HepG2 (cell line): ENCODE results near the gene CNFN. TPM values are rescaled to one million over a fixed set of nuclear protein-coding genes. Genes with fewer than 3 reads are reported as not detected.

Experiments
- FOSL2 ChIP-seq: sonication (generic); formaldehyde crosslinking; IDR thresholded peaks from 2 replicates; pipeline ENCODE4 v1.4.0; 2020; ENCODE audit warnings: missing genetic modification reagents
- GABPB1 ChIP-seq: IDR thresholded peaks from 2 replicates; pipeline ENCODE4 v1.6.1; 2016; ENCODE audit warnings: mild to moderate bottlenecking, missing genetic modification reagents, moderate library complexity, missing compliant biosample characterization
- HDAC1 ChIP-seq: sonication (generic); formaldehyde crosslinking; IDR thresholded peaks from 2 replicates; pipeline ENCODE4 v1.5.1; 2020; ENCODE audit warnings: mild to moderate bottlenecking, missing genetic modification reagents
- HNRNPLL ChIP-seq: fragments of 200-400 bp; formaldehyde crosslinking; IDR thresholded peaks from 2 replicates; pipeline ENCODE4 v1.6.1; 2017; ENCODE audit warnings: mild to moderate bottlenecking, low read depth, low read length; ENCODE audit not compliant: poor library complexity, severe bottlenecking
- NONO ChIP-seq, 2 experiments: fragments of 450-650 bp in 1 of 2; sonication (generic) in 1 of 2; formaldehyde crosslinking in 1 of 2; IDR thresholded peaks in 1 of 2; conservative IDR thresholded peaks in 1 of 2; 2 replicates each; pipeline versions ENCODE4 v1.6.1 to v1.8.0; 2017 to 2022; ENCODE audit warnings: mild to moderate bottlenecking in 1 of 2, missing genetic modification reagents in 1 of 2, moderate library complexity in 1 of 2
- PAX8 ChIP-seq: sonication (generic); formaldehyde crosslinking; IDR thresholded peaks from 2 replicates; pipeline ENCODE4 v1.8.0; 2022; ENCODE audit warnings: mild to moderate bottlenecking, missing genetic modification reagents, borderline replicate concordance
- POLR2A ChIP-seq, 2 experiments: IDR thresholded peaks; 2 replicates each; pipeline ENCODE4 v1.6.1; 2011; ENCODE audit warnings: low read depth in 2 of 2, low read length in 2 of 2, mild to moderate bottlenecking in 1 of 2, moderate library complexity in 1 of 2; ENCODE audit not compliant: insufficient read depth in 1 of 2
- TAF1 ChIP-seq: sonication (generic); formaldehyde crosslinking; IDR thresholded peaks from 2 replicates; pipeline ENCODE4 v1.4.0; 2020; ENCODE audit warnings: missing genetic modification reagents
- YEATS4 ChIP-seq: sonication (generic); formaldehyde crosslinking; IDR thresholded peaks from 2 replicates; pipeline ENCODE4 v1.4.0; 2020; ENCODE audit warnings: missing genetic modification reagents, borderline replicate concordance
- ZNF101 ChIP-seq: sonication (generic); formaldehyde crosslinking; IDR thresholded peaks from 2 replicates; pipeline ENCODE4 v1.4.0; 2020; ENCODE audit warnings: mild to moderate bottlenecking, low read depth, missing genetic modification reagents, borderline replicate concordance
- ZNF34 ChIP-seq: sonication (generic); formaldehyde crosslinking; IDR thresholded peaks from 2 replicates; pipeline ENCODE4 v1.4.0; 2020; ENCODE audit warnings: mild to moderate bottlenecking, missing genetic modification reagents, borderline replicate concordance
- ZNF609 ChIP-seq: sonication (generic); formaldehyde crosslinking; IDR thresholded peaks from 2 replicates; pipeline ENCODE4 v1.4.0; 2020; ENCODE audit warnings: mild to moderate bottlenecking, missing genetic modification reagents, borderline replicate concordance
- polyA plus RNA-seq, 8 experiments: library from polyadenylated mRNA; depleted of rRNA in 3 of 8; stranded (reverse) in 7 of 8; unstranded in 1 of 8; fragments of >200 nt; fragmentation: Illumina TruSeq in 4 of 8; extraction: Trizol in 4 of 8; gene quantifications; 2 replicates each; pipeline versions ENCODE4 v1.2.1 to v1.2.3, GENCODE V29; 2011 to 2016; ENCODE audit warnings: low read depth in 4 of 8, missing spikeins in 1 of 8, mixed read lengths in 1 of 8; ENCODE audit not compliant: insufficient read depth in 1 of 8
- total RNA-seq, 5 experiments: library from RNA; depleted of rRNA; stranded (reverse); fragments of >200 nt; fragmentation: Illumina TruSeq; extraction: Trizol; gene quantifications; 2 replicates each; pipeline ENCODE4 v1.2.3, GENCODE V29; 2016; ENCODE audit warnings: low read depth in 1 of 5
- TF ChIP-seq, protein P1 (sequence below): sonication (generic); formaldehyde crosslinking; IDR thresholded peaks from 2 replicates; pipeline ENCODE4 v1.4.0; 2020; ENCODE audit warnings: mild to moderate bottlenecking, missing genetic modification reagents
- TF ChIP-seq, protein P2 (sequence below): sonication (generic); formaldehyde crosslinking; IDR thresholded peaks from 2 replicates; pipeline ENCODE4 v1.5.0; 2020; ENCODE audit warnings: mild to moderate bottlenecking, missing genetic modification reagents, borderline replicate concordance
- TF ChIP-seq, protein P3 (sequence below): sonication (generic); formaldehyde crosslinking; IDR thresholded peaks from 2 replicates; pipeline ENCODE4 v1.9.0; 2021; ENCODE audit warnings: missing genetic modification reagents, borderline replicate concordance

CNFN gene
- total and polyA plus RNA-seq, 2 of the 13 experiments (the other 11 are each of a cell fraction or from before 2014, with no cell fraction given): 0.35 to 1.1 TPM

DNA sequence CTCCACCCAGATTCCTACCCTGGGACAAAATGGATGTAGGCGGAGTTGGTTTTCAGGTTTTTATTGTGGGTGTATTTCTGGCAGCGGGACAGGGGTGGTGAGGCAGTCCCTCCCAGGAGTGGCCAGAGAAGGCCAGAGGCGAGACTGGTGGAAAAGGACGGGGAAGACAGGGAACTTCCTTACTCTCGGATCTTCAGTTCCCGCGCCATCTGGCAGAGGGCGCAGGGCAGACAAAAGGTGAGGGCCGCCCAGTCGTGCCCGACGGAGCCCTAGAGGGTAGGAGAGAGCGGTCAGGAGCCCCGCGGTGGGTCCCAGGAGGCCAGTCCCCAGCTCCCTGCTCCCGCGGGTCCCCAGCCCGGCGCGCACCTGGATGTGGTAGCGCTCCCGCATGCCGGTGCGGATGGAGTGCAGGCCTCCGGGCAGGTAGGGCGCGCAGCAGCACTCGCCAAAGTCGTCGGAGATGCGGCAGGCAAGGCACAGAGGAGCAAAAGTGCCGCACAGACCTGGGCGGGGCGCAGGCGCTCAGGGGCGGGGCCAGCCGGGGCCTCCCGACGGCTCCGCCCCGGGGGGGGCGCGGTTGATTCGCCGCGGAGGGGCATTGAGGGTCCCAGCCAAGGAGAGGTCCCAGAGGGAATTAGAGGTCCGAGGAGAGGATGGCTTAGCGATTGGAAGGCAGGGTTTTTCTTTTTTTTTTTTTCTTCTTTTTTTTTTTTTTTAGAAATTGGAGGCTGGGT is 3.0 kb downstream of the CNFN start (continued):
- TF ChIP-seq, protein P1, sequence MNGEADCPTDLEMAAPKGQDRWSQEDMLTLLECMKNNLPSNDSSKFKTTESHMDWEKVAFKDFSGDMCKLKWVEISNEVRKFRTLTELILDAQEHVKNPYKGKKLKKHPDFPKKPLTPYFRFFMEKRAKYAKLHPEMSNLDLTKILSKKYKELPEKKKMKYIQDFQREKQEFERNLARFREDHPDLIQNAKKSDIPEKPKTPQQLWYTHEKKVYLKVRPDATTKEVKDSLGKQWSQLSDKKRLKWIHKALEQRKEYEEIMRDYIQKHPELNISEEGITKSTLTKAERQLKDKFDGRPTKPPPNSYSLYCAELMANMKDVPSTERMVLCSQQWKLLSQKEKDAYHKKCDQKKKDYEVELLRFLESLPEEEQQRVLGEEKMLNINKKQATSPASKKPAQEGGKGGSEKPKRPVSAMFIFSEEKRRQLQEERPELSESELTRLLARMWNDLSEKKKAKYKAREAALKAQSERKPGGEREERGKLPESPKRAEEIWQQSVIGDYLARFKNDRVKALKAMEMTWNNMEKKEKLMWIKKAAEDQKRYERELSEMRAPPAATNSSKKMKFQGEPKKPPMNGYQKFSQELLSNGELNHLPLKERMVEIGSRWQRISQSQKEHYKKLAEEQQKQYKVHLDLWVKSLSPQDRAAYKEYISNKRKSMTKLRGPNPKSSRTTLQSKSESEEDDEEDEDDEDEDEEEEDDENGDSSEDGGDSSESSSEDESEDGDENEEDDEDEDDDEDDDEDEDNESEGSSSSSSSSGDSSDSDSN: peak; percentile 66; the same call in 1 of the 2 replicates
- TF ChIP-seq FOSL2 (CRISPR knock-in tag) (no peak), YEATS4 (peak; percentile 53; the same call in 1 of the 2 replicates), NONO (IDR thresholded peaks at IDR 0.05) (no peak), NONO (CRISPR knock-in tag; conservative IDR thresholded peaks at IDR 0.05) (0 out of 2 replicates have a peak, but pooled peaks have one; percentile 12), HNRNPLL (peak; percentile 72), ZNF34 (0 out of 2 replicates have a peak, but pooled peaks have one; percentile 43), HDAC1 (0 out of 2 replicates have a peak, but pooled peaks have one; percentile 31), TAF1 (CRISPR knock-in tag) (peak; percentile 44; the same call in 1 of the 2 replicates), POLR2A (IDR thresholded peaks at IDR 0.05; ENCODE audit: insufficient read depth in 1 of 2, low read depth in 2 of 2, low read length in 2 of 2) (0 out of 4 replicates have a peak, but pooled peaks of 1 of the 2 experiments have one; percentile 21), ZNF101 (CRISPR knock-in tag) (0 out of 2 replicates have a peak, but pooled peaks have one; percentile 45), ZNF609 (CRISPR knock-in tag) (0 out of 2 replicates have a peak, but pooled peaks have one; percentile 28), PAX8 (CRISPR knock-in tag) (no peak), GABPB1 (CRISPR knock-in tag) (peak; percentile 57; the same call in 1 of the 2 replicates)
- TF ChIP-seq, protein P2, sequence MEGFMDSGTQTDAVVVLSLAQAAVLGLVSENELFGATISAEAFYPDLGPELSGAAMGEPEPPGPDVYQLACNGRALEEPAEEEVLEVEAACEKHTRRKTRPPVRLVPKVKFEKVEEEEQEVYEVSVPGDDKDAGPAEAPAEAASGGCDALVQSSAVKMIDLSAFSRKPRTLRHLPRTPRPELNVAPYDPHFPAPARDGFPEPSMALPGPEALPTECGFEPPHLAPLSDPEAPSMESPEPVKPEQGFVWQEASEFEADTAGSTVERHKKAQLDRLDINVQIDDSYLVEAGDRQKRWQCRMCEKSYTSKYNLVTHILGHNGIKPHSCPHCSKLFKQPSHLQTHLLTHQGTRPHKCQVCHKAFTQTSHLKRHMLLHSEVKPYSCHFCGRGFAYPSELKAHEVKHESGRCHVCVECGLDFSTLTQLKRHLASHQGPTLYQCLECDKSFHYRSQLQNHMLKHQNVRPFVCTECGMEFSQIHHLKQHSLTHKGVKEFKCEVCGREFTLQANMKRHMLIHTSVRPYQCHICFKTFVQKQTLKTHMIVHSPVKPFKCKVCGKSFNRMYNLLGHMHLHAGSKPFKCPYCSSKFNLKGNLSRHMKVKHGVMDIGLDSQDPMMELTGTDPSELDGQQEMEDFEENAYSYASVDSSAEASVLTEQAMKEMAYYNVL (CRISPR knock-in tag): no peak
- TF ChIP-seq, protein P3, sequence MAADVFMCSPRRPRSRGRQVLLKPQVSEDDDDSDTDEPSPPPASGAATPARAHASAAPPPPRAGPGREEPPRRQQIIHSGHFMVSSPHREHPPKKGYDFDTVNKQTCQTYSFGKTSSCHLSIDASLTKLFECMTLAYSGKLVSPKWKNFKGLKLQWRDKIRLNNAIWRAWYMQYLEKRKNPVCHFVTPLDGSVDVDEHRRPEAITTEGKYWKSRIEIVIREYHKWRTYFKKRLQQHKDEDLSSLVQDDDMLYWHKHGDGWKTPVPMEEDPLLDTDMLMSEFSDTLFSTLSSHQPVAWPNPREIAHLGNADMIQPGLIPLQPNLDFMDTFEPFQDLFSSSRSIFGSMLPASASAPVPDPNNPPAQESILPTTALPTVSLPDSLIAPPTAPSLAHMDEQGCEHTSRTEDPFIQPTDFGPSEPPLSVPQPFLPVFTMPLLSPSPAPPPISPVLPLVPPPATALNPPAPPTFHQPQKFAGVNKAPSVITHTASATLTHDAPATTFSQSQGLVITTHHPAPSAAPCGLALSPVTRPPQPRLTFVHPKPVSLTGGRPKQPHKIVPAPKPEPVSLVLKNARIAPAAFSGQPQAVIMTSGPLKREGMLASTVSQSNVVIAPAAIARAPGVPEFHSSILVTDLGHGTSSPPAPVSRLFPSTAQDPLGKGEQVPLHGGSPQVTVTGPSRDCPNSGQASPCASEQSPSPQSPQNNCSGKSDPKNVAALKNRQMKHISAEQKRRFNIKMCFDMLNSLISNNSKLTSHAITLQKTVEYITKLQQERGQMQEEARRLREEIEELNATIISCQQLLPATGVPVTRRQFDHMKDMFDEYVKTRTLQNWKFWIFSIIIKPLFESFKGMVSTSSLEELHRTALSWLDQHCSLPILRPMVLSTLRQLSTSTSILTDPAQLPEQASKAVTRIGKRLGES (CRISPR knock-in tag): no peak
